Measurements from ENCODE around the gene LEO1. TPM values are rescaled to one million over a fixed set of nuclear protein-coding genes. Genes with fewer than 3 reads are reported as not detected.

Gene LEO1

GRCh38 chr15:51888593-51889195 is 82.9 kb downstream of the LEO1 start:
- DNase-seq = no peak
- H3K4me2 ChIP-seq (ENCODE audit: low read length) = no peak overlapping the region
- no CpG with 5 or more reads among the region's 2 CpGs for WGBS (ENCODE audit: extremely low coverage, insufficient coverage, low lambda C conversion rate)

More at GRCh38 chr15:51888593-51889195, 82.9 kb downstream of the LEO1 start:
- Histone ChIP-seq H3K9ac (ENCODE audit: low read length) (no peak overlapping the region), H3K27me3 (ENCODE audit: insufficient read depth, low read length, poor library complexity) (no peaks in the 10 kb centered on the region), H2BK5ac (ENCODE audit: low read length) (no peak overlapping the region), H4K5ac (ENCODE audit: low read length) (no peak overlapping the region), H2BK15ac (replicated peaks; ENCODE audit: low read depth) (no peak overlapping the region), H3K18ac (ENCODE audit: low read length) (no peak overlapping the region), H3K4me1 (ENCODE audit: control insufficient read depth, low read depth, low read length) (no peaks in the 10 kb centered on the region), H3K79me1 (ENCODE audit: low read length) (peaks cover 3% of the 10 kb centered on the region), H3K56ac (ENCODE audit: low read length) (no peak overlapping the region), H3K4ac (ENCODE audit: low read depth, low read length) (no peak overlapping the region), H3K27ac (ENCODE audit: low read depth, low read length) (no peak overlapping the region), H3K79me2 (ENCODE audit: control insufficient read depth, insufficient read depth, low read length) (no peaks in the 10 kb centered on the region), H2AK5ac (ENCODE audit: low read length) (no peak overlapping the region), H2BK120ac (ENCODE audit: low read depth, low read length) (no peak overlapping the region), H3K36me3 (ENCODE audit: control insufficient read depth, insufficient read depth, low read length) (no peaks in the 10 kb centered on the region), H3K4me3 (ENCODE audit: low read length) (no peak overlapping the region), H4K8ac (ENCODE audit: low read depth, low read length) (no peak overlapping the region), H3K23ac (ENCODE audit: low read length) (no peak overlapping the region)

Small RNA genes lying within 50 kb of the gene (small RNA-seq; reads per million reads assigned to genes)
- not detected for gene RNU6-90P (ENCODE audit: insufficient read depth)

All from mesendoderm (in vitro differentiated cells).